AG04449 (cell line): ENCODE data around the gene CCDC102A.

Experiments used
- CTCF ChIA-PET: fragments of 350-600 bp; formaldehyde crosslinking; extraction: SDS; loops from one replicate; lab custom pipeline; 2021; ENCODE audit warnings: antibody characterized with exemption; lab: Yijun Ruan, JAX
- POLR2A ChIA-PET: fragments of 400-600, 350-600 bp; formaldehyde crosslinking; extraction: SDS; loops from one replicate; lab custom pipeline; 2020; ENCODE audit warnings: antibody characterized with exemption, inconsistent platforms; lab: Yijun Ruan, JAX
- DNase-seq: peaks from one replicate; pipeline ENCODE4 v3.0.0-alpha.2; 2010; ENCODE audit warnings: low read depth, low spot score
- H3K4me3 ChIP-seq: 2 replicates; pipeline ENCODE4 v1.5.1; 2011; ENCODE audit warnings: low read depth, mild to moderate bottlenecking, control low read depth, low read length
- CTCF ChIP-seq: IDR thresholded peaks from one replicate; pipeline ENCODE4 v1.5.1; 2011; ENCODE audit warnings: mild to moderate bottlenecking, moderate library complexity, low read length, control low read depth, inconsistent platforms; ENCODE audit not compliant: insufficient read depth; ENCODE audit errors: missing control alignments

CCDC102A gene

GRCh38 chr16:57540387-57540786, 4.0 kb upstream of the CCDC102A start:
- POLR2A ChIA-PET: no interaction called here
- no peak for DNase-seq
- no peak for TF ChIP-seq CTCF
- H3K4me3 ChIP-seq: no peak overlapping the region
- CTCF ChIA-PET: no interaction called here

DNA sequence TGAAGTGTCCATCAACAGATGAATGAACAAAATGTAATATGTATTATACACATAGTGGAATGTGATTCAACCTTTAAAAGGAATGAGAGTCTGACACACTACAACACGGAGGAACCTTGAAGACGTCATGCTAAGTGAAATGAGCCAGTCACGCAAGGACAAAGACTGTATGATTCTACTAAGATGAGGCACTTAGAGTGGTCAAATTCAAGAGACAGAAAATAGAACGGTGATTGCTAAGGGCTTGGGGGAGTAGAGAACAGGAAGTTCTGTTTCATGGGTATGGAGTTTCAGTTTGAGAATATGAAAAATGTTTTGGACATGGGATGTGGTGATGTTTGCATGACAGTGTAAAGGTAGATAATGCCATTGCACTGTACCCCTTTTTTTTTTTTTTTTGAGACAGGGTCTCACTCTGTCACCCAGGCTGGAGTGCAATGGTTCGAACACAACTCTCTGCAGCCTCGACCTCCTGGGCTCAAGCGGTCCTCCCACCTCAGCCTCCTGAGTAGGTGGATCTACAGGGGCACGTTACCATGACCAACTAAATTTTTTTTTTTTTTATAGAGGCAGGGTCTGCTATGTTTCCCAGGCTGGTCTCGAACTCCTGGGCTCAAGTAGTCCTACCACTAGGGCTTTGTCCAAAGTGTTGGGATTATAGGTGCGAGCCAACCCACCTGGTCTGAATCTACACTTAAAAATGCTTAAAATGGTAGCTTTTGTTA, 2.9 kb upstream of the CCDC102A start:
- POLR2A ChIA-PET: no interaction called here
- no peak overlapping the region for H3K4me3 ChIP-seq
- DNase-seq: no peak
- CTCF ChIA-PET: interaction anchor here (1.7 kb wide), 1 partner anchor 37 kb away, joined by 5 read pairs; no protein-coding TSS in a partner anchor
- TF ChIP-seq CTCF: no peak

- no peak for TF ChIP-seq CTCF
- H3K4me3 ChIP-seq: no peak overlapping the region
- POLR2A ChIA-PET: no interaction called here
- CTCF ChIA-PET: interaction anchor here (1.4 to 2.0 kb wide), 3 partner anchors 19 to 111 kb away, joined by 3 to 14 read pairs (median 5); no protein-coding TSS in a partner anchor
- no peak for DNase-seq
Observed at GRCh38 chr16:57538235-57538721, 1.9 kb upstream of the CCDC102A start.

GRCh38 chr16:57537581-57538234, 1.3 kb upstream of the CCDC102A start:
- POLR2A ChIA-PET: interaction anchor here (0.8 kb wide), 1 partner anchor 8 kb away, joined by 4 read pairs; no protein-coding TSS in a partner anchor
- no peak for TF ChIP-seq CTCF
- CTCF ChIA-PET: interaction anchor here (0.8 to 2.0 kb wide), 6 partner anchors 11 to 112 kb away, joined by 3 to 14 read pairs (median 4); partner anchors contain the start of gene POLR2C
- no peak overlapping the region for H3K4me3 ChIP-seq
- DNase-seq: no peak

DNA sequence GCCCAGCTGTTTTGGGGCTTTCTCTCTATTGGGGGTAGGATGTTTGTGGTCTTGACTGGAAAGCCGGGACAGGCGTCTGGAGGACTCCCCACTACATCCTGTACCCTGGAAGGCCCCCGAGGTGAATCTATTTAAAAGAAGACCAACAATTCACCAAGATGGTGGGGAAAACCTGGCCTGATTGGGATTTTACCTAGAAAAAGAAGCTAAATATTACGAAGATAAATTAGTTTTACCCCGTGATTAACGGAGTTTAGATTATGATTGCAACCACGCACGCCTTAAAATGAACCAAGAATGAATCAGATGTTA, 779 bp upstream of the CCDC102A start:
- H3K4me3 ChIP-seq: peak overlapping the region; percentile 61
- POLR2A ChIA-PET: interaction anchor here (0.8 kb wide), 1 partner anchor 9 kb away, joined by 4 read pairs; no protein-coding TSS in a partner anchor

More for the DNA sequence above, 779 bp upstream of the CCDC102A start:
- CTCF ChIA-PET: interaction anchor here (0.8 to 2.0 kb wide), 6 partner anchors 11 to 112 kb away, joined by 3 to 14 read pairs (median 4); partner anchors contain the start of gene POLR2C
- no peak for TF ChIP-seq CTCF
- DNase-seq: no peak
